Iris pigment epithelial cell (primary cell): Measurements from ENCODE around the gene LRRC72.
"Not testable (repeated sequence)": the region's sequence is repeated elsewhere in the genome, so short reads cannot be mapped to it uniquely, and the experiment has no call there.

Source experiments
- DNase-seq: peaks from one replicate; pipeline ENCODE4 v3.0.0-alpha.2; 2011; ENCODE audit warnings: low read depth

LRRC72 gene

DNA sequence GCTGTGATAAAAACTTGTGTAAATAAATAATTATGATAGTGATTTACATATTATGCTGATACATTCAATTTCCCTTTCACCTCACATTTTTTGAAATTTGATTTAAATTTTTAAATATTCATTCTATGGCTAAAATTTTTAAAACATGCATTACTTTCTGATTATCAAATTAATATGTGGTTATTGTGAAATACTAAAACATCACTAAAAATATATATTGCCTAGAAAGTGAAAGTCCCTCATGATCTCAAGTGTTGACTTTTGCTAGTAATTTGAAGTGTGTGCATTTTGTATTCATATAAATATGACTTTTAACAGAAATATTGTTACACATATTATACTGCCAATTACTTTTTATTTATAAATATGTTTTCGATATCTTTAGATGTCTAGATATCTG lies 3.1 kb downstream of the LRRC72 start:
- DNase-seq: no peak

DNA sequence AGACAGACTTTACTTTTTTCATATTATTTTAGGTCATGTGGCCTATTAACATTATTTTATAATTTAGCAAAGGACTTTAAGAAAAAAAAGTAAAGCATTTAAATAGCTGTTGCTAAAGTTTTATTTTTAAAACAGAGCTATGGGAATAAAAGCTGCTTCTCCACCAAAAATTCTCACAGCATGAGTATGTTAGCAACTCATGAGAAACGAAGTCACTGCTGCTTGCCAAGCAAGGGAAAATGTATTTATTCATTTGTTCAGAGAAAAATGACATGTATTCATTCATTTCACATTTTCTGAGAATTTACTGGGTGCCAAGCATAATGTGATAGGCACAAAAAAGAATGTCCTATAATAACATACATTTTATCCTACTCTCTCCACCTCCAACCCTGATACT lies 5.1 kb downstream of the LRRC72 start:
- no peak for DNase-seq

DNA sequence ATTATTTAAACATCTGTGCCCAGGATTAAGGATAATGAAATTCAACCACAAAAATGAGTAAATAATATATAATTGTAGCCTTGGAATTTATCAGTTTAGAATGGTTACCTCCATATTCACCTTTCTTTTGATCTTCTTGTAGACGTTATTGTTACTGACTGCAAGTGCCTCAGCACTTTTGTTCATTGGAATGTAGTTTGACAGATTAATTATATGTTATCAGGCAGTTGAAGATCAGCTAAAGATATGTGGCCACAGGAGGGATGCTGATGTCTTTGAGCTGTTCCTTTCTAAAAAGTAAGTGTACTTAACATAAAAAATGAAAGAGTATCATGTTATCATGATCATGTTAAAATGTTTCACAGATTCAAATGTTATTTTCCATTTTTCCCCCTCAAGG lies 5.6 kb downstream of the LRRC72 start:
- DNase-seq: no peak

DNA sequence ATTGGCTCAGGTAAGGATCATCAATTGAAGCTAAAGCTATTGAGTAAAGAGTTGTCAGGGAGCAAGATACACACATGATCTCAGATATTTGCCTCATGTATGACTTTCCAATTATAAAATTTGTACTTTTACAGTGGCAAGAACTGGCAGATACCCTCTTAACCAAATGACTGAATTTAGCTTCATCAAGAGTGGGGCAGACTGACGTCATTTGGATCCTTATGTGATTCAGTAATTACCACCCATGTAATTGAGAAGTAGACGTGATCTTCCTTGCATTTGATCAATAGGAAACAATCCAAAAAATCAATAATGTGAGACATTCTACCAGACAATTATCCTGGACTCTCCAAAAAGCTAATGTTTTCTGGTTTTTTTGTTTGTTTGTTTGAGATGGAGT lies 8.9 kb downstream of the LRRC72 start:
- DNase-seq: no peak

DNA sequence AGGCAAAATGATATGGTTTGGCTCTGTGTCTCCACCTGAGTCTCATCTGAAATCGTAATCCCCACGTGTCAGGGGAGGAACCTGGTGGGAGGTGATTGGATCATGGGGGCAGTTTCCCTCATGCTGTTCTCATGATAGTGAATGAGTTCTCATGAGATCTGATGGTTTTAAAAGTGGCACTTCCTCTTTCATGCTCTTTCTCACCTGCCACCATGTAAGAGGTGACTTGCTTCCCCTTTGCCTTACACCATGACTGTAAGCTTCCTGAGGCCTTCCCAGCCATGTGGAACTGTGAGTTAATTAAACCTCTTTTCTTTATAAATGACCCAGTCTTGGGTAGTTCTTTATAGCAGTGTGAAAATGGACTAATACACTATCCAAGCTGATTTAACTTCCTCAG lies 13.9 kb downstream of the LRRC72 start:
- DNase-seq: not testable (repeated sequence)

DNA sequence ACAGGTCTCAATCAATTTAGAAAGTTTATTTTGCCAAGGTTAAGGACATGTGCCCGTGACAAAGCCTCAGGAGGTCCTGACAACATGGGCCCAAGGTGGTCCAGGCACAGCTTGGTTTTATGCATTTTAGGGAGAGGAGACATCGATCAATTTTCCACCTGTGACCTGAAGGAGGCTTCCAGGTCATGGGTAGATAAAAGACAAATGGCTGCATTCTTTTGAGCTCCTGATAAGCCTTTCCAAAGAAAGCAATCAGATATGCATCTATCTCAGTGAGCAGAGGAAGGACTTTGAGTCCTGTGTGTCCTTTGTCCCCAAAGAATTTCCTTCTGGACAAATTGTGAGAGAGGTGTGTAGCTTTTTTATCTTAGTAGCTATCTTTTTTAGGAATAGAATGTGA lies 15.8 kb downstream of the LRRC72 start:
- DNase-seq: no peak

DNA sequence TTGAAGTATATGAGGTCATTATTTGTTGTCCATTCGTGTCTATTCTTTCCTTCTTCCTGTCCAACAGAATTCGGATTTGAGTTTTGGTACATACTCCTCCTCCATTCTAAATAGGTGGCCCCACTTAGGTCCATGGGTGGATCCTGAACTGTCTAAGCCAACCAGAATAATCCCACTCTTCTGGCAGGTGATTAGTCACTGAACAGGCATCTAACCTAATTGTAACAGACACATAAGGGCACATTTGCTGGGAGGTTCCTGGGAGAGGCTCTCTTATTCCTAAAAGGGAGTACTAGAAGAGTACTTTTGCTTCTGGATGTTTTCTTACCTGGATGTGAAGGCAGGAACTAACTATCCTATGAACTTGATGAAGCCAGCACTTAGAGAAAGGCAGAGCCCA lies 16.8 kb downstream of the LRRC72 start:
- DNase-seq: no peak

DNA sequence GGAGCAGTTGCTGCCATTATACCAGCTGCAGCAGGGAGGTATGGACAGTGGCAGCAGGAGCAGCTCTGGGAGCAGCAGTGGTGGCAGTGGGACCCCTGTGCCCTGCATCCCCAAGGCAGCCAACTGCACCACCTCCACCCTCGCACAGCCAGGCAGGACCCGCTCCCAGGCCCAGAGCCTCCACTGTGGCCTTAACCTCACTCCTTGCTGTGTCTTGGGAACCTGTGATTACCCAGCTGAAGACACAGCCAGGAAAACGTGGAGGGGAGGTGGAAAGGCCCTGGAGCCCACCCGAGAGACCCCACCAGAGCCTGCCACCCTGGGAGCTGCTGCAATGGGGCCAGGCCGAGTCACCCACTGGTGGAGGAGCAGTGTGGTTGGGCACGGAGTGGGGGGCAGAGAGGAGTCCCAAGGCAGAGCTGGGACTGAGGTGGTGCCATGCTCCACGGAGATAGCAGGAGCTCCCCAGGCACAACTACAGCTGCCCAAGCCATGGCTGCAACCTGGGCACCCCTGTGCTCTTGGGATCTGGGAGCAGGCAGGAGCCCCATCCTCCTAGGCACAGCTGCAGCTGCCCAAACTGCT lies 20.4 kb downstream of the LRRC72 start:
- no peak for DNase-seq

DNA sequence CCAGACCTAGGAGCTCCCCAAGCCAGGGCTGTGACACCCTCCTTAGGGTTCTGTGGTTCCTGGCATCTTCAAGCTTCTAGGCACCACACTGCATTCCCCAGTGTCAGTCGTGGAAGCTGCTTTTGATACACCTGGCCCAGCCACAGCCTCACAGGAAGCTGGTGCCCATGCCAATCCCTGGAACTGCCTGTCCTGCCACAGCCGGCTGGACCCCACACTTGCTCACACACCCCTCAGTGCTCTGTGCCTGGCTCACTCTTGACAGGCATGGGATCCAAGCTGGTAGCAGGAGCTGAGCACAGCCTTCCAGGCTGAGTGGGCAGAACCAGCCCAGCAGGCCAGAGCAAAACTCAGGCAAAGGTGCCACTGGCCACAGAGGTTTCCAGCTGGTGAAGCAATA lies 21.8 kb downstream of the LRRC72 start:
- no peak for DNase-seq

DNA sequence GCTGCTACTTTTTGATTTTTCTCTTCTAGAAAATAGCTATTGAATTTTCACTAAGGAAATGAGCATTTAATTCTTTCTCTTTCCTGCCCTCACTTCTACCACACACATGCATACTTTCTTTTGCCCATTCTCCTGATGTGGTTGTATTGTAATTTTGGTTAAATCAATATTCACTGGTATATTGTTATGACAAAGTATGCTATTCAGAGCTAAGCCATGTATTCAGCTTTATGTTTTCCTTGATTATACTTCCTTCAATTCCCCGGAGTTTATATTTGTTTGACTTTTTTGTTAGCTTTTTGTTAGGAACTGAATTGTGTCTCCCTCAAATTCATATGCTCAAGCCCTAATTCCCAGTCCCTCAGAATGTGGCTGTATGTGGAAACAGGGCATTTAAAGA lies 24.0 kb downstream of the LRRC72 start:
- no peak for DNase-seq

DNA sequence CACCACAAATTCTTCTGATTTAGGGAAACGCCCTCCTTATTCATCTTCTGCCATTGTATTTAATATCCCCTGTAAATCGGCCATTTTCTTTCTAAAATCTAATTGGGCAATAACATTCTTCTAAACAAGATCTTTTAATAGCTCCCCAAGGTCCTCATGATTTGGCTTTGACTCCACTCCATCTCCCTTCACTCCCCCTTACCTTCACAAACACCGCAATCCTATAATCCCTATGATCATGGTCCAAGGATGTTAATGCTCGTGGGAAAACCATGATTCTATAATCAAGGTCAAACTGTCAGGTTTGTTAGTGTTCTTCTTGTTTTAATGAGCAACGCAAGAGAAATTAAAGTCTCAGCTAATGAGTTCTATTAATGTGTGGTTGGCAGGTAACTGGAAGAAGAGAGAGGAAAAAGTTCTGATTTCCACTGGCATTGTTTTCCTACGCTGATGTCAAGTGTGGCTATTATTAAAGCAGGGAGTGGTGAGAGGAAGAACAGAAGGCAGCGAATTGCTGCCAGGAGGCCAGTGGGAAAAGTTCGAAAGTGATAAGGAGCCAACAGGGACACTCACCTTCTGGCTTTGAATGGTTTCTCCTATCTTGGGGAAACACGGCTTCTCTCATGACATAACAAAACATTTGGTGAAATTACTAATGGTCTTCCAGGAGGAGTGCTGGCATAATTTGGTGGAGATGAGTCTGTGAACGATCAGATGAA lies 28.1 kb downstream of the LRRC72 start:
- no peak for DNase-seq

DNA sequence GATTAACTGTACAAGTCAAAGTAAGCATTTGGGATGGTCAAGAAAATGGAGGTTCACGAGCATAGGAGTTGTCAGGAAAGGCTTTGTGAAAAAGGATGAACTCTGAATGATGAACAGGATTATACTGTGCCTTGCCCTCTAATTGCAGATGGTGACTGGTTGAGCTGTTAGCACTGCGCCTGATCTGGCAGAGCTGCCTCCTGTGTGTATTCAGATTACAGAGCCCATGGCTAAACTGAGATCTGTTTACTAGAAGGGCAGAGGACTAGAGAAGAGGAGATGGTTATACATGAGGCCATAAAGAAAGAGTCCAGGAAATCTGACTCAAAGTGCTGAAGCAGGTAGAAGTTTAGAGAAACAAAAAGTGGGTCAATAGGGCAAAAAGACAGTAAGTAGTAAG lies 29.7 kb downstream of the LRRC72 start:
- DNase-seq: no peak

DNA sequence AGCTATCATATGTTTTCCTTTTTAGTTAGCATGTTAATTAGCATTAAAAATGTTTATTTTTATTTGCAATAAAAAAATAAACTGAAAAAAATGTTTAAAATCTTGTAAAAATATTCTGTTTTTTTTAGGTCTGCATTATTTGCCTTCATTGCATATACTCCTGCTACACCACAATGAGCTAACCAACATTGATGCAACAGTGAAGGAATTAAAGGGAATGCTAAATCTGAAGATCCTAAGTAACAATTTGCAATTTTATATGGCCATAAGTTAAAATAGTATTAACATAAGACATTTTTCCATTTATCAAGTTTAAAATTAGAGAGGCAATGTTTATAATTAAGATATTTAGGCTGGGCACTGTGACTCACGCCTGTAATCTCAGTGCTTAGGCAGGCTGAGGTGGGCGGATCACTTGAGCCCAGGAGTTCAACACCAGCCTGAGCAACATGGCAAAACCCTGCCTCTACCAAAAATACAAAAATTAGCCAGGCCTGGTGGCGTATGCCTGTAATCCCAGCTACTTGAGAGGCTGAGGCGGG lies 32.2 kb downstream of the LRRC72 start:
- DNase-seq: no peak

DNA sequence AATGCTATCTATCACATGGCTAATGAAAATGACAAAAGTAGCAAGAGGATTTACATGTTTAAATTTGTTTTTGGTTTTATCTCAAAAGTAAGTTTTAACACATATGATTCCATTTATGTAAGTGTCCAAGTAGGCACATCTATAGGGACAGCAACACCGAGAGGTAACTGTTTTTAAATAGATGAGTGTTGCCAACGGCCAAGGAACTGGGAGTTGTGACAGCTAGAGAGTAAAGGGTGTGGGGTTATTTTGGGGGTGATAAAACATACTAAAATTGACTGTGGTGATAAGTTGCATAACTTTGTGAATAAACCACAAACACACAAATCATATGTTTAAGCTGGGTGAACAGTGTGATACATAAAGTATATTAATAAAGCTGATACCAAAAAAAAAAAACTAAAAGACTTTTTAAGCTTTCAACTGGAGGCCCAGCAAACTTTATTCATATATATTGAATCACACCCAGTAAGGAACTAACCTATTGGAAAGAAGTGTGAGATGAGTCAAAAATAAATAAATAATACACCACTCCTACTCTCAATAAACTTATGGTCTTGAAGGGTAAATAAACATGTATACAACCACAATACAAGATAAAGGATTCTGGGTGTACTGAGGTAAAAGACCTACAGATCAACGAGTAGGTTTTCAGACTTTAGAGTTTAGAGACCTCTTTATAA lies 33.0 kb downstream of the LRRC72 start:
- DNase-seq: no peak

DNA sequence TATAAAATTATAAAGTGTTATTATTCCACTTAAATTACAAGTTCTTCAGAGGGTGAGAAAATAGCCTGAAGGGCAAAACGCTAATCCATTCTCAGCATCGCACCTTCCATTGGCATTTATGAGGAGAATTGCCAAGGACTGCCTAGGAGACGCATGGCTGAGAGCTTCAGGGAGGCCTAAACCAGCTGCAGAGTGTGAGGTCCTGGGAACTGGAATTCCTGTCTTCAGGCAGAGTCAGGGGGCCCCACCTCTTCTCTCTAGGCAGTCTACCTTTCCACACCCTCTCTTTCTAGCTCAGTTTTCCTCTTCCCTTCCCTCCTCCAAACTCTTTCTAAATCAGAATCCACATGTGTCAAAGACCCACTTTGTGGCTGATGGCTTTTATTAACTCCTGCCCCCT lies 35.3 kb downstream of the LRRC72 start:
- no peak for DNase-seq

DNA sequence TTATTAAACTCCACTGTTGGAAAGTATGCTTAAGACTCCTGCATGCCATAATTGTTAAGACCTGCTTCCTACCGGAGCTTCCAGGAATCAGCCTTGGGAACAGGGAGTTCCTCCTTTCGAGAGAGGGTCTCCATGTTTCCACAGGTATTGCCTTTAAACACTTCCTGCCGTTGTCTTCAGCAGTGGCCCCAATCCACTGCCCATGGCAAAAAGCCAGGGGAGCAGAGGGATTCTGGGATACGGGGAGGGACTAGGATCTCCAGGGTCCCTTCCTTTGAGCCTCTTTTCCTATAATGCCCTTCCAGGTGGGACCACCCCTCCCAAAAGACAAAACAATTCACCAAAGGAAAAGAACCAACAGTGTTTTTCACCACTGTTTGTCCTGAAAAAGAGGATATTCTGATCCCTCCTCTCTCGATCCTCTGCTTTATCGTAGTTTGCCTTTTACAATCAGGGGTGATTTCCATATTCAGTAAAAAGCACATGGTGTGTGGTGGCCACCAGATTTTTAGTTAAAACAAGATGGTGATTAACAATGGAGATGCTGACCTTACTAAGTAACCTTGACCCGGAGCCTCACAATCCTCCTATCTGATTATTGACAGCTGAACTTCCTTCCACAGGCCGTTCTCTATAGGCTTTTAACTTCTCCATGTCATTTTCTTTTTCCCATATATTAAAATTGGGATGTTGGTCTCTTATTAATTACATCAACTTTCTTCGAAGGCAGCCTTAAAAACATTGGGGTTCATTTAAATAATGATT lies 36.0 kb downstream of the LRRC72 start:
- DNase-seq: no peak

DNA sequence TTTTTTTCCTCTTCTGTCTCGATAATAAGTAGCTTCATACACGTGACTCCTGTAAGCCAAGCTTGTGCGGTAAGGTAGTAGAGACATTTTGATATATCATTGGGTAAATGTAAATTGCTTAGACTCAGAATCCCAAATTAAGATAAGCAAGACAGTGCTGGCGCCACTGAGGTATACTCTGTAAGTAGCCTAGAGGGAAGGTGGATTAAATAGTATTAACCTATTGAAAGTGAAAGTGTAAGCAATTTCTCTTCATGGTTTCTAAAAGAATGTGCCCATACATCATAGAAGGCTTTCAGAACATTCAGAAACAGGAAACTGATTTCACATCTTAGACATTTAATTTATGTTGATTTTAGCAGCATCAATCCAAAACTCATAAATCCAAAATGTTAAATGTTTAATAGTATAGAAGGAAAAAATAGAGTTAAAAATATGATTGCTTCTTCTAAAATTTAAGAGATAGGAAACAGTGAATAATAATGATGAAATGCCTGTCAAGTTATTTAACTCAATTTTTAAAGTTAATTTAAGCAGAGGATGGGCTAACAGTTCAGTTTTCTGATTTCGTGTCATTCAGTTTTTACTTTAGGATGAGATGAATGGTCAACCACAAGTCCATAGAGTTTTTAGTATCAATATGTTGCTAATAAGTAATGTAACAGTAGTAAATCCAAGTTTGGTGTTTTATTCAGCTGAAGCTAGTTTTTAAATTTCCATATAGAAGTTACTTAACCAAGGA lies 36.8 kb downstream of the LRRC72 start:
- peak; percentile 53 for DNase-seq

DNA sequence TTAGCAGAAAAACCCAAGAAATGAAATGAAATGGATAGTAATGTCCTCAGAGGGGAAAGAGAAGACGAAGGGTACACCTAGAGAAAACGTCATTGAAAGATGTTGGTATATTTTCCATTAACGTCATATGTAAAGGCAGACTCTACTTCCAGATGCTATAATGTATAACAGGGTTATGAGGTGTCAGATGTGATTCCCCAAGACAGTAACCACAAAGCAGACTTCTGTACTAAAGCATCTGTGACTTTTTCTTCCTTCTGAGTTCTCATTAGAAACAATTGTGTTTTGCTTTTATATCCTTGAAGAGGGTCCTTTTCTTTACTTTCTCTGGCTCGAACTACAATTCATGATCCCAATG lies 37.4 kb downstream of the LRRC72 start:
- DNase-seq: no peak

DNA sequence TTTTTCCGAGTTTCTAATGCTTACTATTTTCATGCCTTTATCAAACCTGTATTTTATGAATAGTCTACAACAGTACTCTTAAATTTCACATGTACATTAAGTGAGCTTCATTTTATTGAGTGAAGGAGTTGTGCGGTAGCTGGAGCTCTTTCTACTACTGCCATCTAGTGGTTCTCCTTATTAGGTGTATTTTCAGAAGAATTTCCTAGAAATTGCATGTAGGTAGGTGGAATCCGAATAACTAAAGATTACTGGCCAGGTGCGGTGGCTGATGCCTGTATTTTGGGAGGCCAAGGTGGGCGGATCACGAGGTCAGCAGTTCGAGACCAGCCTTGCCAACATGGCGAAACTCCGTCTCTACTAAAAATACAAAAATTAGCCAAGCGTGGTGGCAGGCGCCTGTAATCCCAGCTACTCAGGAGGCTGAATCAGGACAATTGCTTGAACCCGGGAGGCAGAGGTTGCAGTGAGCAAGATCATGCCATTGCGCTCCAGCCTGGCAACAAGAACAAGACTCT lies 38.3 kb downstream of the LRRC72 start:
- DNase-seq: peak; percentile 49

DNA sequence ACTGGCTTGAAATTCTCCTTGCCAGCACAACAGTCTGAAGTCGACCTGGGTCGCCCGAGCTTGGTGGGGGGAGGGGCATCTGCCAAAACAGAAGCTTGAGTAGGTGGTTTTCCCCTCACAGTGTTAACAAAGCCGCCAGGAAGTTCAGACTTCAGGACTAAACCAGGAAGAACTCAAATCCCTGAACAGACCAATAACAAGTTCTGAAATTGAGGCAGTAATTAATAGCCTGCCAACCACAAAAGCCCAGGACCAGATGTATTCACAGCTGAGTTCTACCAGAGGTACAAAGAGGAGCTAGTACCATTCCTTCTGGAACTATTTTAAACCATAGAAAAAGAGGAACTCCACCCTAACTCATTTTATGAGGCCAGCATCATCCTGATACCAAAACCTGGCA lies 45.3 kb downstream of the LRRC72 start:
- no peak for DNase-seq

DNA sequence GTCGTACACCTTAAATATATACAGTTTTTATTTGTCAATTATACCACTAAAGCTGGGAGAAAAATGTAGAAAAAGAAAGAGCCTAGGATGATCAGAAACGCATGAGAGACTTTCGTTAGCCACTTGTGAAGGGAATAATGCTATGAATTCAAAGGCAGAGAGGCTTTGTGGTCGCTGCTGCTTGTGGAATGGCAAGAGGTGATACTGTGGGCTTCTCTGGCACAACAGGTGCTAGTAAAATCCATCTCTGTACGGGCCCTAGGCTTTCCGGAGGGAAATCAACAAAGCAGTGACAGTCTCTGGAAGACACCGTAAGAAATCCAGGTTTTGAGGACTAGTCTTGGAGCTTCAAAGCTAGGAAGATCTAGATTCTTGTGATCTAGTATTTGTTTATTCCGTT lies 52.6 kb downstream of the LRRC72 start:
- no peak for DNase-seq

DNA sequence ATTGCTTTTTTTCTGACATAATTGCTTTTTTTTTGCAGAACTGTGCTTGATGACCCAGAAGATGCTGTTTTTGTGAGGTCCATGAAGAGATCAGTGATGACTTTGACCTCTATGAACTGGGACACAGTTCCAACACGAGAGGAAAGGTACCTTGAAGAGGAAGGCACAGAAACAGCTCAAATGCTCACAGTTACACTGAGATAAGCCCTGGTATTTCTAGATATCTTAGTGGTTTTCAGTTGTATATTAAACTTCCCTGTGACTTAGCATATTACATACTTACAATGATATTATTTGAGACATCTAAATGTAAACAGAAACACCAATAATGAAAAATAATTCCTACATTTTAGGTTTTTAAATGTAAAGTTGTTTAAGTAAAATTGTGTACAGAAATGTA lies 54.7 kb downstream of the LRRC72 start:
- no peak for DNase-seq
